Measurements from ENCODE around the gene RGL1. TPM values are rescaled to one million over a fixed set of nuclear protein-coding genes. Genes with fewer than 3 reads are reported as not detected.

The RGL1 gene
- total RNA-seq, 1 donor from 2014 or later, result 5.9 TPM

DNA sequence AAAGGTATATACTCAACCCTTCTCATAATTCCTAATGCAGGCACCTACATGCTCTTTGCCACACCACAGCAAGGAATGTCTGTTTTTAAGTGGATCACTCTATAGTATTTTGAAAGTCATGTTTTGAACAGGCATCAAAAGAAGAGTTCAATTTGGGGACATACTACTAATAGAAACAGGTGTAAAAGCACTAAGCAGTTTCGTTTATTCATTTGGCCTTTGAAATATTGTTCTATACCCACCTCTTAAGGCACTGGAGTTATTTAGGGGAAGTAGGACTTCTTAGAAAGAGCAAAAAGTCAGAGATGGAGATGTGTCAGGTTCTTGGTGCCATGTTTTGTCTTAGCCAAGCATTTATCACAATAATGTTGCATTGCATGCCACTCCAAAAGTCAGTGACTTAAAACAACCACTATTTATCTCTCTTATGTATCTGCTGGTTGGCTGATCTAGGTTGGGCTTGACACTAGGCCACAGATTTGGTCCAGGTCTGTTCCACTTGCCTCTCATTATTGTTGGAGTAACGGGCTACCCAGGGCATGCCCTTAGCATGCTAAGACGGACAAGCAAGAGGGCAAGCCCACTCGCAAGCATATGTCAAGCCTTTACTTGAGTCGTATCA is 107.5 kb downstream of the RGL1 start:
- Mint-ChIP-seq H3K4me3 (ENCODE audit: low read depth) (no peak overlapping the region), H3K36me3 (ENCODE audit: insufficient read depth) (peaks cover 5% of the 10 kb centered on the region), H3K27ac (no peak overlapping the region), H3K9me3 (ENCODE audit: low read depth) (no peaks in the 10 kb centered on the region), H3K27me3 (no peaks in the 10 kb centered on the region), H3K4me1 (ENCODE audit: low read depth) (peaks cover 4% of the 10 kb centered on the region)
- DNase-seq (ENCODE audit: low spot score, unreplicated experiment), result no peak
- no peak for TF ChIP-seq CTCF (IDR thresholded peaks at IDR 0.05; ENCODE audit: unreplicated experiment)

GRCh38 chr1:183913567-183913993 is 108.7 kb downstream of the RGL1 start:
- no peak for TF ChIP-seq CTCF (IDR thresholded peaks at IDR 0.05; ENCODE audit: unreplicated experiment)
- H3K36me3 Mint-ChIP-seq (ENCODE audit: insufficient read depth), result peaks cover 5% of the 10 kb centered on the region
- no peak overlapping the region for H3K27ac Mint-ChIP-seq

GRCh38 chr1:183914276-183914675 is 109.4 kb downstream of the RGL1 start:
- H3K36me3 Mint-ChIP-seq (ENCODE audit: insufficient read depth), result peaks cover 5% of the 10 kb centered on the region
- no peak overlapping the region for H3K27ac Mint-ChIP-seq
- no peak overlapping the region for H3K4me3 Mint-ChIP-seq (ENCODE audit: low read depth)

More at GRCh38 chr1:183913567-183913993, 108.7 kb downstream of the RGL1 start:
- no peak overlapping the region for H3K4me3 Mint-ChIP-seq (ENCODE audit: low read depth)
- DNase-seq (ENCODE audit: low spot score, unreplicated experiment), result no peak
- no peaks in the 10 kb centered on the region for H3K9me3 Mint-ChIP-seq (ENCODE audit: low read depth)
- no peaks in the 10 kb centered on the region for H3K27me3 Mint-ChIP-seq
- peaks cover 4% of the 10 kb centered on the region for H3K4me1 Mint-ChIP-seq (ENCODE audit: low read depth)

GRCh38 chr1:183914891-183915290 is 110.0 kb downstream of the RGL1 start:
- DNase-seq (ENCODE audit: low spot score, unreplicated experiment), result no peak
- Mint-ChIP-seq H3K27me3 (no peaks in the 10 kb centered on the region), H3K4me1 (ENCODE audit: low read depth) (peaks cover 4% of the 10 kb centered on the region), H3K4me3 (ENCODE audit: low read depth) (no peak overlapping the region), H3K9me3 (ENCODE audit: low read depth) (no peaks in the 10 kb centered on the region), H3K27ac (no peak overlapping the region), H3K36me3 (ENCODE audit: insufficient read depth) (peaks cover 5% of the 10 kb centered on the region)
- TF ChIP-seq CTCF (IDR thresholded peaks at IDR 0.05; ENCODE audit: unreplicated experiment), result no peak

More at GRCh38 chr1:183914276-183914675, 109.4 kb downstream of the RGL1 start:
- no peak for DNase-seq (ENCODE audit: low spot score, unreplicated experiment)
- Mint-ChIP-seq H3K9me3 (ENCODE audit: low read depth) (no peaks in the 10 kb centered on the region), H3K4me1 (ENCODE audit: low read depth) (peaks cover 4% of the 10 kb centered on the region), H3K27me3 (no peaks in the 10 kb centered on the region)
- no peak for TF ChIP-seq CTCF (IDR thresholded peaks at IDR 0.05; ENCODE audit: unreplicated experiment)

DNA sequence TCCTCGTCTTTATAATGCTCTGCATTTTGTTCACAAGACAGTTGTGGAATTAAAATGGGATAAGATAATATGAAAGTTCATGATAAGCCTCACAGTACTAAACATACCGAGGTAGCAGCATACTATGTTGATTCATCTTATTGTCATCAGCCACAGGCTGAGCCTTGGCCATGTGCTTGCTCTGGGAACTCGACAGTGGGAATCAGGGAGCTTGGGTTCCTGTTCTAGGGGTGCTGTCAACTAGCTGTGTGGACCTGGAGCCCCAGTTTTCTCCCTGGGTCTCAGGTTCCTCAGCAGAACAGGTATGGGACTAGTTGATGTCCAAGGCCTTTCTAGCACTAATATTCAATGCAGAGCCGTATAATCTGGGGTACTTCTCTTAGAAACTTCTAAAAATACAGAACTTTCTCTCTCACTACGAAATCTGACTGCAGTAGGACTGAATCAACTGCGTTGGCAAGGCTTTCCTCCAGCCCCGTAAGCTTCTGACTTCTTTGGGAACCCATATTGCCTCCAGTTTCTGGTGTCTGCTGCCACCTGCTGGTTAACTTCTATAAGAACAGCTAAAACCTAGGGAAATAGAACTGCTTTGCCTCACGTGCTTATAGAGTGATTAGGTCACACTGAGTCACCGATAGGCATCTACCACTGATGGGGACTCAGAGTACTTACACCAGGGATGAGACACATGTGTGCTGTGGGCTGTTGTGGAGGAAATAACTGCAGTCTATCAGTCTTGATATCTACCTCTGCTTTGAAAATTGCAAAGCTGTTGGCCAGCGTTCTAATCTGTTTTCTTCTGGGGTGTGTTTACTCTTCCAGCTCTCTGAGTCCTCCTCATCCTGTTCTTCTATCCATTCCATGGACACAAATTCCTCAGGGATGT is 110.9 kb downstream of the RGL1 start:
- Mint-ChIP-seq H3K4me3 (ENCODE audit: low read depth) (no peak overlapping the region), H3K27me3 (no peaks in the 10 kb centered on the region), H3K36me3 (ENCODE audit: insufficient read depth) (peaks cover 5% of the 10 kb centered on the region), H3K27ac (no peak overlapping the region), H3K4me1 (ENCODE audit: low read depth) (peaks cover 4% of the 10 kb centered on the region), H3K9me3 (ENCODE audit: low read depth) (no peaks in the 10 kb centered on the region)
- DNase-seq (ENCODE audit: low spot score, unreplicated experiment), result peak; percentile 51
- TF ChIP-seq CTCF (IDR thresholded peaks at IDR 0.05; ENCODE audit: unreplicated experiment), result peak; percentile 86
